Ovary (tissue), 3 donors: ENCODE data around the gene HSFX3.

Experiments used
- CTCF ChIP-seq, 3 donors: fragments of 450-650 bp in 2 of 3; fragments of 200-600 bp in 1 of 3; IDR thresholded peaks; one replicate each; pipeline versions ENCODE4 v1.5.1 to v1.8.0; 2016 to 2022; ENCODE audit warnings: antibody characterized with exemption in 3 of 3, mild to moderate bottlenecking in 1 of 3
- EP300 ChIP-seq: sonication (generic); formaldehyde crosslinking; IDR thresholded peaks from one replicate; pipeline ENCODE4 v1.6.1; 2017; ENCODE audit warnings: antibody characterized with exemption
- donor health status: DM: no; HTN: no; CAD: no.

GRCh38 chrX:149521438-149521837 lies 28.3 kb downstream of the HSFX3 start:
- TF ChIP-seq EP300 (no peak), CTCF (IDR thresholded peaks at IDR 0.05) (no peak)
